ENCODE data around the gene TNFAIP8L3.

GRCh38 chr15:51030649-51031316 lies 63.9 kb downstream of the TNFAIP8L3 start:
- TF ChIP-seq EZH2phosphoT487 (conservative IDR thresholded peaks at IDR 0.05; ENCODE audit: low read length): no peak
- TF ChIP-seq CTCF (IDR thresholded peaks at IDR 0.05; ENCODE audit: insufficient read depth, low read length, poor library complexity, severe bottlenecking): no peak

Data from SU-DHL-6 (cell line).